B cell (primary cell): ENCODE measurements around the gene VRK2. TPM values are rescaled to one million over a fixed set of nuclear protein-coding genes. Genes with fewer than 3 reads are reported as not detected.

Experiments used
- ATAC-seq: fragments of 200-7000 bp; cut with Tn5 transposase; one replicate; pipeline ENCODE4 v1.10.0; 2021; ENCODE audit warnings: low read depth, mild to moderate bottlenecking, moderate number of reproducible peaks, moderate library complexity
- CTCF ChIA-PET: fragments of 350-600 bp; sonication (Branson Sonifier 250); formaldehyde crosslinking; loops from one replicate; lab custom pipeline; 2021; ENCODE audit warnings: antibody characterized with exemption, inconsistent platforms; lab: Charles Lee
- POLR2A ChIA-PET: fragments of 350-600 bp; sonication (Branson Sonifier 250); formaldehyde crosslinking; loops from one replicate; lab custom pipeline; 2021; ENCODE audit warnings: antibody characterized with exemption; lab: Charles Lee
- DNase-seq: peaks from one replicate; pipeline ENCODE4 v3.0.0; 2013
- H2AFZ ChIP-seq: 2 replicates; pipeline ENCODE4 v1.6.1; 2012; ENCODE audit warnings: mild to moderate bottlenecking, low read depth, low read length; ENCODE audit not compliant: insufficient read depth, poor library complexity, severe bottlenecking
- H3K27ac ChIP-seq, 2 donors: 1 replicate in 1 of 2; 2 replicates in 1 of 2; pipeline ENCODE4 v1.5.1; 2012 to 2013; ENCODE audit warnings: low read length in 2 of 2, mild to moderate bottlenecking in 2 of 2, moderate library complexity in 1 of 2
- H3K27me3 ChIP-seq, 4 experiments: fragments of 200-600 bp in 1 of 4; sonication (generic) in 1 of 4; replicated peaks in 1 of 4; 1 replicate in 2 of 4; 2 replicates in 2 of 4; pipeline versions ENCODE4 v1.6.1 to v1.7.0; 2013 to 2016; ENCODE audit warnings: low read length in 3 of 4, mild to moderate bottlenecking in 2 of 4, mixed read lengths in 1 of 4, moderate library complexity in 1 of 4; ENCODE audit not compliant: insufficient read depth in 4 of 4, control insufficient read depth in 3 of 4; ENCODE audit errors: control extremely low read depth in 1 of 4
- H3K36me3 ChIP-seq, 2 experiments: replicated peaks in 1 of 2; 1 replicate in 1 of 2; 2 replicates in 1 of 2; pipeline versions ENCODE4 v1.6.1 to v1.7.1; 2013; ENCODE audit warnings: low read length in 1 of 2; ENCODE audit not compliant: insufficient read depth in 2 of 2, control insufficient read depth in 1 of 2; ENCODE audit errors: control extremely low read depth in 1 of 2, extremely low read depth in 1 of 2
- H3K4me1 ChIP-seq, 2 donors: fragments of 200-600 bp in 1 of 2; sonication (generic) in 1 of 2; 1 replicate in 1 of 2; 2 replicates in 1 of 2; pipeline versions ENCODE4 v1.5.1 to v1.6.1; 2013 to 2017; ENCODE audit warnings: low read length in 2 of 2; ENCODE audit not compliant: control insufficient read depth in 2 of 2, insufficient read depth in 2 of 2
- H3K4me2 ChIP-seq: replicated peaks from 2 replicates; pipeline ENCODE3; 2012; ENCODE audit warnings: mild to moderate bottlenecking, low read depth, low read length; ENCODE audit not compliant: poor library complexity, severe bottlenecking
- H3K4me3 ChIP-seq, 5 experiments: fragments of 200-600 bp in 1 of 5; sonication (generic) in 1 of 5; 1 replicate in 3 of 5; 2 replicates in 2 of 5; pipeline versions ENCODE4 v1.5.1 to v1.7.0; 2011 to 2016; ENCODE audit warnings: low read length in 4 of 5, mild to moderate bottlenecking in 4 of 5, low read depth in 2 of 5, control low read depth in 1 of 5, moderate library complexity in 1 of 5; ENCODE audit not compliant: insufficient read depth in 1 of 5; ENCODE audit errors: control extremely low read depth in 1 of 5, extremely low read depth in 1 of 5
- H3K79me2 ChIP-seq: fragments of 200-600 bp; sonication (generic); one replicate; pipeline ENCODE4 v1.6.0; 2016; ENCODE audit warnings: low read length; ENCODE audit not compliant: control insufficient read depth, insufficient read depth
- H3K9ac ChIP-seq: fragments of 200-600 bp; sonication (generic); 2 replicates; pipeline ENCODE4 v1.6.1; 2017; ENCODE audit warnings: mild to moderate bottlenecking, low read length, moderate library complexity
- H3K9me3 ChIP-seq, 3 donors: one replicate each; pipeline versions ENCODE4 v1.6.1 to v1.7.1; 2013; ENCODE audit warnings: low read length in 2 of 3; ENCODE audit not compliant: control insufficient read depth in 2 of 3, insufficient read depth in 1 of 3; ENCODE audit errors: control extremely low read depth in 1 of 3
- H4K20me1 ChIP-seq: 2 replicates; pipeline ENCODE4 v1.6.0; 2012; ENCODE audit warnings: mild to moderate bottlenecking, low read length; ENCODE audit not compliant: insufficient read depth, control insufficient read depth, poor library complexity, severe bottlenecking
- H3K27ac Mint-ChIP-seq: one replicate; pipeline ENCODE4 v1.8.0; 2021; ENCODE audit warnings: mixed read lengths
- H3K27me3 Mint-ChIP-seq: one replicate; pipeline ENCODE4 v1.8.0; 2021; ENCODE audit warnings: mixed read lengths
- H3K4me1 Mint-ChIP-seq: one replicate; pipeline ENCODE4 v1.8.0; 2021; ENCODE audit warnings: mixed read lengths
- H3K4me3 Mint-ChIP-seq: one replicate; pipeline ENCODE4 v1.8.0; 2021; ENCODE audit warnings: mixed read lengths
- H3K9me3 Mint-ChIP-seq: one replicate; pipeline ENCODE4 v1.8.0; 2022; ENCODE audit warnings: mixed read lengths; ENCODE audit not compliant: insufficient read depth
- CTCF ChIP-seq: fragments of 200-600 bp; IDR thresholded peaks from one replicate; pipeline ENCODE4 v1.8.0; 2022; ENCODE audit warnings: antibody characterized with exemption, mild to moderate bottlenecking
- EZH2 ChIP-seq: IDR thresholded peaks from 2 replicates; pipeline ENCODE4 v1.6.1; 2012; ENCODE audit warnings: borderline replicate concordance, low read depth, mild to moderate bottlenecking, moderate library complexity, low read length; ENCODE audit not compliant: insufficient read depth, poor library complexity, severe bottlenecking
- WGBS: methylation state at CpG from one replicate; pipeline ENCODE4 v1.1.5; 2013; ENCODE audit warnings: missing lambda C conversion rate; ENCODE audit not compliant: insufficient coverage; 5-methylcytosine and 5-hydroxymethylcytosine counted together
- intact Hi-C: fragments of 100-400 bp; cut with micrococcal nuclease; formaldehyde crosslinking; loops from one replicate; pipeline ENCODE4 v1.10.0; 2022
- polyA plus RNA-seq: library from polyadenylated mRNA; depleted of rRNA; stranded (reverse); fragments of >200 nt; gene quantifications from 2 replicates; pipeline ENCODE4 v1.2.3, GENCODE V29; 2012
- total RNA-seq, 2 donors: library from RNA; stranded (reverse); fragments of 120-200 nt in 1 of 2; gene quantifications; 1 replicate in 1 of 2; 2 replicates in 1 of 2; pipeline versions ENCODE4 v1.2.3 to v1.2.4, GENCODE V29; 2013 to 2022

The VRK2 gene
- total and polyA plus RNA-seq, 2 donors (not counting 1 experiment from before 2014, with no cell fraction given), result 10.2 to 35.5 TPM

- TF ChIP-seq EZH2, result no peak
- no peak for TF ChIP-seq CTCF
- intact Hi-C loops, result no loop called here
- Histone ChIP-seq H3K9me3 (peaks cover 0 to 1% (median 0%) of the 10 kb centered on the region in 3 donors), H3K79me2 (no peaks in the 10 kb centered on the region), H3K27ac (no peak overlapping the region), H3K4me1 (no peaks in the 10 kb centered on the region), H3K4me3 (no peak overlapping the region), H3K27me3 (no peaks in the 10 kb centered on the region), H2AFZ (no peak overlapping the region), H3K36me3 (no peaks in the 10 kb centered on the region), H4K20me1 (no peaks in the 10 kb centered on the region), H3K4me2 (no peak overlapping the region), H3K9ac (no peak overlapping the region)
- ATAC-seq (no peak), DNase-seq (no peak)
- Mint-ChIP-seq H3K27me3 (no peaks in the 10 kb centered on the region), H3K9me3 (peaks cover 5% of the 10 kb centered on the region), H3K4me1 (no peaks in the 10 kb centered on the region), H3K4me3 (no peak overlapping the region), H3K27ac (no peak overlapping the region)
- ChIA-PET CTCF (no interaction called here), POLR2A (no interaction called here)
- 80% methylated on average over 1 of the region's 1 CpG for WGBS
Measured at GRCh38 chr2:58010599-58010998, 36.0 kb upstream of the VRK2 start.

- intact Hi-C loops, result no loop called here
- Mint-ChIP-seq H3K4me1 (peaks cover 19% of the 10 kb centered on the region), H3K27ac (no peak overlapping the region), H3K4me3 (no peak overlapping the region), H3K27me3 (no peaks in the 10 kb centered on the region), H3K9me3 (peaks cover 5% of the 10 kb centered on the region)
- Histone ChIP-seq H3K27me3 (no peaks in the 10 kb centered on the region), H4K20me1 (no peaks in the 10 kb centered on the region), H3K4me3 (no peak overlapping the region), H3K4me1 (peaks cover 9 to 15% of the 10 kb centered on the region in 2 donors), H3K79me2 (no peaks in the 10 kb centered on the region), H3K27ac (no peak overlapping the region), H3K9ac (no peak overlapping the region), H3K36me3 (no peaks in the 10 kb centered on the region), H3K4me2 (no peak overlapping the region), H2AFZ (no peak overlapping the region), H3K9me3 (peaks cover 1 to 8% (median 5%) of the 10 kb centered on the region in 3 donors)
- WGBS, result no CpG with 5 or more reads among the region's 1 CpG
- ChIA-PET CTCF (no interaction called here), POLR2A (no interaction called here)
- DNase-seq, result no peak
- TF ChIP-seq EZH2, result no peak
- no peak for TF ChIP-seq CTCF
- no peak for ATAC-seq
Measured at GRCh38 chr2:58019229-58019628, 27.4 kb upstream of the VRK2 start.
